Measurements from ENCODE around the gene PGS1.
A peak's percentile ranks its signal among the peaks of the same experiment; 100 is the strongest.
"Not testable (repeated sequence)": the region's sequence is repeated elsewhere in the genome, so short reads cannot be mapped to it uniquely, and the experiment has no call there.

PGS1 gene

DNA sequence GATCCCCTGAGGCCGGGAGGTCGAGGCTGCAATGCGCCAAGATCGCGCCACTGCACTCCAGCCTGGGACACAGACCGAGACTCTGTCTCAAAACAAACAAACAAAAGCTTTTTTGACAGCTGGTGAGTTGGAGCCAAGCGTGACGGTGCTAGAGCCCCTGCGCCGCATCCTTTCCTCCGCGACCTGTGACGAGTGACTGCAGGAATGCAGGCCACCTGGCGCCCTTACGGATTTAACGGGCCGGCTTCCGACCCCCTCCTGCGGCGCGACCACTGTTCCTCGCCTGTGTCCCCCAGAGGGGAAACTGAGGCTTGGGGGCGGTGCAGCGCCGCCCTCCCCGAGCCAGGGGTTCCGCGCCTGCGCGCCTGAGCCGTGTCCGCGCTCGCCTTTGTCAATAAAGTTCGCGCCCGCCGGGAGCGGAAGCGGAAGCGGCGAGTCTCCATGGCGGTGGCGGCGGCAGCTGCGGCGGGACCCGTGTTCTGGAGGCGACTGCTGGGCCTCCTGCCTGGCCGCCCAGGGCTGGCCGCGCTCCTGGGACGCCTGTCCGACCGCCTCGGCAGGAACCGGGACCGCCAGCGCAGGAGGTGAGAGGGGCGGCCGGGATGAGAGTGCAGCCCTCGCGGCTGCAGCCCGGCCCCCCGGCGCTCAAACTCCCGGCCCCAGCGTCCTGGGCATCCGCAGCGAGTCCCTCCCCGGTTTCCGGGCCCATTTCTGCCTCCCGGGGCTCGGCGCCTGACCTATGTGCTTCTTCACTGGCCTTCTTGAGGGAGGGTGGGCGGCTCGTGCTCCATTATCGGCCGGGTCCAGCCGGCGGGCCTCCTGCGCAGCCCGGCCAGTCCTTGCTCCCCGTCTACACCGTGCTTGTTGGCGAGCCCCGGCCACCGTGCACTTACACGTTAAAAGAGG is at the start of gene PGS1:
Gene PGS1, plus strand, starts transcription at position 425 of the 906 bp plus-strand sequence. Its CDS starts 17 bp downstream, at position 442.
- DNase-seq (ENCODE audit: low read depth, low spot score): peak; percentile 75

GRCh38 chr17:78329263-78330059 is 49.0 kb upstream of the PGS1 start:
- DNase-seq (ENCODE audit: low read depth, low spot score): no peak

- no peak for DNase-seq (ENCODE audit: low read depth, low spot score)
Observed at GRCh38 chr17:78330570-78331224, 47.8 kb upstream of the PGS1 start.

- not testable (repeated sequence) for DNase-seq (ENCODE audit: low read depth, low spot score)
Observed at GRCh38 chr17:78331355-78331754, 47.1 kb upstream of the PGS1 start.

GRCh38 chr17:78332991-78333390 is 45.5 kb upstream of the PGS1 start:
- DNase-seq (ENCODE audit: low read depth, low spot score): no peak

GRCh38 chr17:78335209-78335608 is 43.2 kb upstream of the PGS1 start:
- no peak for DNase-seq (ENCODE audit: low read depth, low spot score)

DNA sequence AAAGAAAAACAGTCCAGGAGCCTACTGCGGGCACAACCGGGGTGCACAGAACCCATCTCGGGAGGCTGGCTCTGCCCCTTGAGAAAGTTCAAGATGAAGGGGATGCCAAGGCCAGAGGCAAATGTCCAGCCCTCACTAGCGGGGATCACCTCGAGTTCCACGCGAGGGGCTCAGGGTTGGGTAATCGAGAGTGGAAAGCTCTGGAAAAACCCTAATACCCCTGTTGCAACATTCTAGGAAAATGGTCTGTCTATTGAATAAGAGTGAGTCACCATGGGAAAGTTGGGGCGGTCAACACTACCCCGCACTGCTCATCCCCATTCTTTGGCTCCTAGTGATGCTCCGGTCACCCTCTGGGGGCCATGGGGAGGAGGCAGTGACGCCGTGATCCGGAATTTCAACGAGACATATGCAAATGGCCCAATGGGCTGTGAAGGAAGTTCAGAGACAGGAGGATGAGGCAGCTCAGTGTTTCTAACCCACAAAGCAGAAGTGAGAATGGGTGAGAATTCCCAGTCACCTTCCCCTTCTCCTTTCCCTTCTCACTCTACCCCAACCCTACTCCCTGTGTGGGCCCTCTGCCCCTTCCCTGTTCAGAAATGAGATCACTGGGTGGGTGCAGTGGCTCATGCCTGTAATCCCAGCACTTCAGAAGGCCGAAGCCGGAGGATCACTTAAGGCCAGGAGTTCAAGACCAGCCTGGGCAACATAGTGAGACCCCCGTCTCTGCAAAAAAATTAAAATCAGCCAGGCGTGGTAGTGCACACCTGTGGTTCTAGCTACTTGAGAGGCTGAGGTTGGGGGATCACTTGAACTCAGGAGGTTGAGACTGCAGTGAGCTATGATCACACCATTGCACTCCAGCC is 41.0 kb upstream of the PGS1 start:
- DNase-seq (ENCODE audit: low read depth, low spot score): no peak

DNA sequence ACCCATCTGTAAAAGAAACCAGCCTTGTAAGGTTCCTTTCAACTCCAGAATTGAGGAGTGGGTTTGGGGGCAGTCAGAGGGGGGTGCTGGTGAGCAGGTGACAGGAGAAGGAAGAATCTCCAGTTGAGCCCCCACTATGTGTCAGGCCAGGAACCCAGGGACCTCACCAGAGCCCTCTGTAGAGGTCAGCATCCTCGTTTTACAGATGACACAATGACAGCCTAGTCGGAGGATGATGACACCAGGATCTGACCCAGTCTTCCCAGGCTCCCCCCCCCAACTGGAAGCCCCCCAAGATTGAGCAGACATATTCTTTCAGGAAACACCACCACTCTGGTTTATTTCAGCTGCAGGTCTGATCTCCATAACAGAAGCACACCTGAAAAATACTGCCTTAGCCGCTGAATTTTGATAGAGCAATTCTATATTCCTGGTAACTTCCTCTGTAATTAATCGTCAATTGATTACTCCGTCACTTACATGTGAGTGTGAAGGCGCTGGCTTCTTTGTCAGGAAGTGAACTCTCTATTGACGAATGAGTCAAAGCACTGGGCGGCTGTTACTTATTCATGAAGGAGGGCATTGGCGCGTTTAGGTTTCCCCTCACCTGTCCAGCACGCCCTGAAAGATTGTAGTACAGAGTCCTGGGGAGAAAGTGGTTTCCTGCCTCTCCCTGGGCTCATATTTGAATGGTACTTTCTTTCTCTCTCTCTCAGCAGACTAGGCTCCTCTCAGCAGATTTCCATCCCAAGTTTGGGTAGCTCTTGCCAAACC is 39.8 kb upstream of the PGS1 start:
- DNase-seq (ENCODE audit: low read depth, low spot score): no peak

- no peak for DNase-seq (ENCODE audit: low read depth, low spot score)
Observed at GRCh38 chr17:78340183-78340955, 38.1 kb upstream of the PGS1 start.

DNA sequence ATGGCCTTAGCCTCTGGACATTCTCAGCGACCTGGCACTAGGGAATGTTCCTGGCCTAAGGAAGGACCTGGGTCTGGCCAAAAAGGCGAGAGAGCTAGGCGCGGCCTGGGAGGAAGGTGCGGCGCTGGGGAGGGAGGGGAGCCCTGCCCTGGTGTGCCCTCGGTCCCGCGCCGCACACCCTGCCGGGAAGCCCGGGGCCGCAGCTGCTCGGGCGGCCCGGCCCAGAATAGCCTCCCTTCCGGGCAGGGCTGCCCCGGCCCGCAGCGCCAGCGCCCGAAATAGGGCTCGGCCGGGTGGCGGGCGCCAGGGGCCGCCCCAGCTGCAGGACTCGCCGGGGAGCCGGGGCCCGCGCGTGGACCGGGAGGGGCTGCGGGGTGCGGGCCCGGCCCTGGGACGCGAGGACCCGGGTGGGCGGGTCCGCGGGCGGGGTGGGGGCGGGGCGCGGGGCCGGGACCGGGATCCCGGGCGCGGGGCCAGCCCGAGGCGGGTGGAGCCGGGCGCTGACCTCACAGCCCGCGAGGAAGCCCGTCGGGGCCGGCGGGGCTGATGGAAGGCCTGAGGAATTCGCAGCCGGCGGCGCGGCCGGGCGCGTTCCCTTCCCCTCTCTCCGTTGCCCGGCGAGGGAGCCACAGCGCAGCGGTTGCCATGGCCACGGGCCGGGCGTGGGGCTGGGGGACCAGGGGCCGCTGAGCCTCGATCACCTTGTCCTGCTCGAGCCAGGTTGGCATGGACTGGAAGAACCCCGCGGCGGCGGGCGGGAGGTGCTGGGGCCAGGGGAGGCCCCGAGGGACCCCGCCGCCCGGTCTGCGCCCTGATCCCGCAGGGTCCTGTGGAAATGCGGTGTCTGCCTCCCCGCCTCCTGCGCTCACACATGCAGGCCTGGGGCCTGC is 36.6 kb upstream of the PGS1 start:
- DNase-seq (ENCODE audit: low read depth, low spot score): no peak

DNA sequence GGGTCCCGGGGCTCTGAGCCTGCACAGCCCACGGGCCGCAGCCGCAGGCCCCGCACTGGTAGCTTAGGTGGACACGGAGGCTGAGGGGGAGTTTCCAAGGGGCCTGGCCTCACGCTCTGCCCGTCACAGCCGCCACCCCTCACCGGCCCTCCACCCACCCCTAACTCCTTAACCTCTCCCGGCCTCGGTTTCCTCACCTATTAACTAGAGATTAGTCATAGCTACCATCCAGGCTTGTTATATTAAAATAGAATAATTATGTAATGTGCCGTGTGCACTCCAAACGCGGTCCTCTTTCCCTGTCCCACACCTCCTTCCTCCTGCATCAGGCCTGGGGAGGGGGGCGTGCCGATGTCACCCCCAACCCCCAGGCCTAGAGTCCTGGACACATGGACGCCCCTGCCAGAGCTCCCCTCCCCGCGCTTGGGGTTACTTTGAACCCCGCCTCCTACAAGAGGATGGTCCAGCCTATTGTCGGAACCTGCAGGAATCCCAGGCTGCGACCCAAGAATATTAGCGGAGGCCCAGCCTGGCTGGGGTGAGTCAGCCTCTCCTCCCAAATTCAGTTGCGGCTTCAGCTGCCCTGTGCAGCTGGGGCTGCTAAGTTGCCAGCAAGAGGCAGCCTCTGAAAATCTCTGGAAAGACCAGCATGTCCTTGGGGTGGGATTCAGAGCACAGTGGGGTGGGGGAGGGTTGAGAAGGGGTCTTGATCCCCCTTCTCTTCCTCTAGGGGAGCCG is 35.8 kb upstream of the PGS1 start:
- DNase-seq (ENCODE audit: low read depth, low spot score): no peak

DNA sequence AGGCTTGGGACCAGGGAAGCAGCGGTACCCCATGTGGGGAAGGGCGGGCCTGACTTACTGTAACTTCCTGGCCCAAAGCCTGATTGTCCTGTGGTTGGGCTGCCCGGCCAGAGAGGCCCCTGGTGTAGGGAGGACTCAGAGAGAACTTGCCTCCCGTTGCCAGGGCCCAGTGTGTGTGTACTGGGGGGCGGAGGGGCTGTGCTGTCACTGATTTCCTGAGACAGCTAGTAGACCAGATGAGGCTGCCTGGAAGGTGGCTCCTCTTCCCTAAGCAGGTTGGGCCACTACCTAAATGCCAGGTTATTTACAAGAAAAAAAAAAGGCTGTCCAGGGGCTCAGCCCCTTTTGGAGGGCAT is 35.3 kb upstream of the PGS1 start:
- DNase-seq (ENCODE audit: low read depth, low spot score): no peak

DNA sequence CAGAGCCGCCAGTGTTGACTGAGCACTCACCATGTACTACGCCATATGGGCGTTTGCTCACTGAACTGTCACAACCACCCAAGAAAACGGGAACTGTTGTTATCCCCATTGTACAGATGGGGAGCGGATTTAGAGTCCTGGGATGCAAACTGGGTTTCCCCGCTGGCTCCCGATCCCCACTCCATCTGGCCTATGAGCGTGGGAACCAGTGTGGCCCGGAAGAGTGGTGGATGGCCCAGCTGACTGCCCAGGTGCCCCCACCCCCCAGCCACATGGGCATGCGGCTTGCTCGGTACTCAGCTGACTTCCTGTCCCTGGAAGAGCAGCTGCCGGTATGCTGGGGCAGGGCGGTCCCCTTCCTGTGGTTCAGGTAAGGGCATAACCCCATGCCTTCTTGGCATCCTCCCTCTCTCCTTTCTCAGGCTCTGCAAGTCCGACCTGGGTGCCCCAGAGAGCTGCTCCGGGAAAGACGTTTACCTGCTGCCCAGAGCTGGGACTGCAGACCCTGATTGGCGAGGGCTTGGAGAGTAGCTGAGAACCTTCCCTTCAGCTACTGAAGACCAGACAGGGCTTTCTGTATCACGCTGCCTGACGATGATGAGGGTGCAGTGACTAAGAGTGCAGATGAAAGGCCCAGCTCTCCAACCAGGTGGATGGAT is 34.8 kb upstream of the PGS1 start:
- DNase-seq (ENCODE audit: low read depth, low spot score): peak; percentile 61

DNA sequence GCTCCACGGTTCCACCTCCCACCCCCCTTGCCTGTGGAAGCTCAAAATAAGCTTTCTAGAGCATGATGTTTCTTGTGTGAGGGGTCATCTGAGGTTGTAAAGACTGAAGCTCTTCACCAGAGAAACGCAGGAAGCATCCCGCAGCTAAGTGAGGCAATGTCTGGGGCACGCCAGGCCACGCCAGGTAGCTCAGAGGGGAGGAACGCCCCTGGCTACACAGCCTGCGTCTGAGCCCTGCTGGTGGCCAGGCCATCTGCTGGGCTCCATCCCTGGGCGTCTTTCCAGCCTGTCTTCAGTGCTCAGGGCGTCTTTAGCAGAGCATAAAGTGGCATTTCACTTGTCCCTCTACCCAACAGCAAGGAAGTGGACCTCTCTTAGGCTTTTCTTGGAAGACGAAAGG is 33.8 kb upstream of the PGS1 start:
- DNase-seq (ENCODE audit: low read depth, low spot score): no peak

DNA sequence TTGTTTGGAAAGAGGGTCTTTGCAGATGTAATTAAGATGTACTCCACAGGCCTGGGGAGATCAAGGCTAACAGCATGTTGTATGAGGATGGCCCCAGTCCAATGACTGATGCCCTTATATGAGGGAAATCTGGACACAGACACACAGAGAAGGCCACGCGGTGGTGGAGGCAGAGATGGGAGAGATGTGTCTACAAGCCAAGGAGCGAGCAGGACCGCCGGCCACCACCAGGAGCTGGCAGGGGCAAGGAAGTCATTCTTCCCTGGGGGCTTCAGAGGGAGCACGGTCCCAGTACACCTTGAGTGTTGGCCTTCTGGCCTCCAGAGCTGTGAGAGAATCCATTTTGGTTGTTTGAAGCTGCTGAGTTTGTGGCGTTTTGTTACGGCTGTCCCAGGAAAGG is 33.3 kb upstream of the PGS1 start:
- no peak for DNase-seq (ENCODE audit: low read depth, low spot score)

GRCh38 chr17:78345791-78346494 is 32.5 kb upstream of the PGS1 start:
- no peak for DNase-seq (ENCODE audit: low read depth, low spot score)
